GM21825 (cell line): Measurements from ENCODE around the gene DRG2.

Experiments
- ATAC-seq: cut with Tn5 transposase; IDR thresholded peaks from one replicate; pipeline ENCODE4 v1.9.1; 2021; ENCODE audit warnings: mild to moderate bottlenecking, moderate library complexity; ENCODE audit not compliant: unreplicated experiment

The DRG2 gene

GRCh38 chr17:18074566-18075272 lies 13.0 kb upstream of the DRG2 start:
- ATAC-seq: no peak

GRCh38 chr17:18076936-18077335 lies 10.8 kb upstream of the DRG2 start:
- ATAC-seq: no peak

- no peak for ATAC-seq
Measured at GRCh38 chr17:18079543-18079942, 8.2 kb upstream of the DRG2 start.

GRCh38 chr17:18084256-18084655 lies 3.5 kb upstream of the DRG2 start:
- ATAC-seq: no peak

GRCh38 chr17:18089613-18090012 lies 1.9 kb downstream of the DRG2 start:
- ATAC-seq: no peak

GRCh38 chr17:18093616-18094408 lies 6.1 kb downstream of the DRG2 start:
- no peak for ATAC-seq

- no peak for ATAC-seq
Measured at GRCh38 chr17:18094409-18094807, 6.7 kb downstream of the DRG2 start.

- ATAC-seq: no peak
Measured at GRCh38 chr17:18099516-18099915, 11.8 kb downstream of the DRG2 start.

- ATAC-seq: no peak
Measured at GRCh38 chr17:18100616-18101015, 12.9 kb downstream of the DRG2 start.

- ATAC-seq: no peak
Measured at GRCh38 chr17:18101828-18102227, 14.1 kb downstream of the DRG2 start.

GRCh38 chr17:18102640-18103039 lies 14.9 kb downstream of the DRG2 start:
- ATAC-seq: no peak

- ATAC-seq: no peak
Measured at GRCh38 chr17:18105027-18105426, 17.3 kb downstream of the DRG2 start.

- ATAC-seq: no peak
Measured at GRCh38 chr17:18105595-18105994, 17.8 kb downstream of the DRG2 start.

GRCh38 chr17:18106211-18106610 lies 18.5 kb downstream of the DRG2 start:
- ATAC-seq: no peak

- no peak for ATAC-seq
Measured at GRCh38 chr17:18107061-18107790, 19.5 kb downstream of the DRG2 start.

GRCh38 chr17:18107971-18108370 lies 20.2 kb downstream of the DRG2 start:
- no peak for ATAC-seq

- ATAC-seq: no peak
Measured at GRCh38 chr17:18108401-18109312, 20.9 kb downstream of the DRG2 start, which contains the start of gene MYO15A. MYO15A (plus strand) TSS chr17:18108756; CDS start chr17:18118801, 10,045 bp downstream.

GRCh38 chr17:18109935-18110485 lies 22.3 kb downstream of the DRG2 start:
- no peak for ATAC-seq

- ATAC-seq: no peak
Measured at GRCh38 chr17:18110636-18111145, 22.9 kb downstream of the DRG2 start.
